Measurements from ENCODE around the gene RTP1. TPM values are rescaled to one million over a fixed set of nuclear protein-coding genes. Genes with fewer than 3 reads are reported as not detected.

The RTP1 gene
- total RNA-seq, 1 experiment from 2014 or later: not detected

GRCh38 chr3:187228740-187229139, 31.5 kb downstream of the RTP1 start:
- H2AFZ ChIP-seq (ENCODE audit: low read depth, low read length, poor library complexity, severe bottlenecking): no peak overlapping the region
- no peak for ATAC-seq
- TF ChIP-seq EGR1 (IDR thresholded peaks at IDR 0.05; ENCODE audit: low read depth) (no peak), RAD21 (IDR thresholded peaks at IDR 0.05; ENCODE audit: low read depth) (no peak), SIN3A (IDR thresholded peaks at IDR 0.05; ENCODE audit: low read depth) (no peak), SRF (IDR thresholded peaks at IDR 0.05; ENCODE audit: low read depth) (no peak), ATF3 (IDR thresholded peaks at IDR 0.05) (no peak), POLR2A (IDR thresholded peaks at IDR 0.05; ENCODE audit: borderline replicate concordance, extremely low read depth, insufficient read depth, insufficient read length) (no peak), TCF7L2 (IDR thresholded peaks at IDR 0.05; ENCODE audit: borderline replicate concordance, extremely low read depth, insufficient read depth, insufficient read length) (no peak), ZFX (IDR thresholded peaks at IDR 0.05) (no peak), FOSL1 (IDR thresholded peaks at IDR 0.05; ENCODE audit: low read depth) (no peak), ZBTB33 (IDR thresholded peaks at IDR 0.05; ENCODE audit: extremely low read depth, insufficient replicate concordance, low read length) (no peak), CEBPB (IDR thresholded peaks at IDR 0.05; ENCODE audit: low read depth) (no peak), EZH2 (IDR thresholded peaks at IDR 0.05) (no peak)
- no peak overlapping the region for H3K4me3 ChIP-seq (replicated peaks in 1 of 2; ENCODE audit: low read depth in 1 of 2, low read length in 2 of 2)
- no peaks in the 10 kb centered on the region for H3K79me2 ChIP-seq (ENCODE audit: insufficient read depth, low read length)
- ChIA-PET POLR2A (no interaction called here), CTCF (no interaction called here), RAD21 (ENCODE audit: low non-redundant PET in 1 of 2, low total read pairs in 2 of 2, uncharacterized antibody in 2 of 2, unreplicated experiment in 2 of 2) (no interaction called here)
- BruUV-seq (replicated peaks): no TSS peak
- H3K4me1 ChIP-seq (ENCODE audit: control insufficient read depth in 1 of 2, insufficient read depth in 2 of 2, low read length in 2 of 2): peaks cover 0 to 6% of the 10 kb centered on the region in 2 experiments; a peak in 2 of 4 replicates
- H3K4me2 ChIP-seq (ENCODE audit: low read length): no peak overlapping the region
- no peaks in the 10 kb centered on the region for H3K9me2 ChIP-seq (ENCODE audit: insufficient read depth)
- no peak overlapping the region for H3K9ac ChIP-seq (ENCODE audit: low read length)
- no peaks in the 10 kb centered on the region for H3K36me3 ChIP-seq (ENCODE audit: control insufficient read depth in 1 of 2, insufficient read depth in 2 of 2, low read length in 2 of 2)
- DNase-seq (ENCODE audit: low read depth, low spot score): no peak
- H3K27ac ChIP-seq (ENCODE audit: low read depth, low read length): no peak overlapping the region
- H4K20me1 ChIP-seq (ENCODE audit: insufficient read depth): no peaks in the 10 kb centered on the region
- H3K27me3 ChIP-seq (ENCODE audit: insufficient read depth, low read length): peaks cover 31% of the 10 kb centered on the region
- no peaks in the 10 kb centered on the region for H3K9me3 ChIP-seq (ENCODE audit: control insufficient read depth in 1 of 2, insufficient read depth in 1 of 2, low read depth in 1 of 2, low read length in 2 of 2)
- intact Hi-C loops (cut with micrococcal nuclease): no loop called here
